Activated CD4-positive, alpha-beta T cell treated with anti-CD3 and anti-CD28 coated beads for 4 hours (primary cell): ENCODE measurements around the gene ITPR2.
"Not testable (repeated sequence)": the region's sequence is repeated elsewhere in the genome, so short reads cannot be mapped to it uniquely, and the experiment has no call there.

Source experiments
- DNase-seq, 2 donors: peaks; one replicate each; pipeline ENCODE4 v3.0.0-alpha.2; 2020

ITPR2 gene

GRCh38 chr12:26786491-26786864 lies 46.5 kb downstream of the ITPR2 start:
- DNase-seq, result no peak

GRCh38 chr12:26783816-26784379 lies 49.1 kb downstream of the ITPR2 start:
- not testable (repeated sequence) for DNase-seq

- no peak for DNase-seq
Observed at GRCh38 chr12:26783131-26783526, 49.9 kb downstream of the ITPR2 start.

- DNase-seq, result no peak
Observed at GRCh38 chr12:26782372-26783130, 50.4 kb downstream of the ITPR2 start.

GRCh38 chr12:26780656-26781055 lies 52.3 kb downstream of the ITPR2 start:
- DNase-seq, result not testable (repeated sequence)

- DNase-seq, result not testable (repeated sequence)
Observed at GRCh38 chr12:26778173-26778775, 54.7 kb downstream of the ITPR2 start.

- DNase-seq, result no peak
Observed at GRCh38 chr12:26777236-26777635, 55.8 kb downstream of the ITPR2 start.

GRCh38 chr12:26775991-26776390 lies 57.0 kb downstream of the ITPR2 start:
- DNase-seq, result not testable (repeated sequence)

- DNase-seq, result no peak
Observed at GRCh38 chr12:26773313-26774104, 59.5 kb downstream of the ITPR2 start.

- no peak for DNase-seq
Observed at GRCh38 chr12:26771861-26772260, 61.1 kb downstream of the ITPR2 start.

- no peak for DNase-seq
Observed at GRCh38 chr12:26770239-26771070, 62.5 kb downstream of the ITPR2 start.

GRCh38 chr12:26769611-26770010 lies 63.4 kb downstream of the ITPR2 start:
- no peak for DNase-seq

- no peak for DNase-seq
Observed at GRCh38 chr12:26768611-26769603, 64.1 kb downstream of the ITPR2 start.

- no peak for DNase-seq
Observed at GRCh38 chr12:26767865-26768264, 65.1 kb downstream of the ITPR2 start.

GRCh38 chr12:26767116-26767515 lies 65.9 kb downstream of the ITPR2 start:
- DNase-seq, result no peak

- DNase-seq, result no peak
Observed at GRCh38 chr12:26762186-26762585, 70.8 kb downstream of the ITPR2 start.

GRCh38 chr12:26761775-26762174 lies 71.2 kb downstream of the ITPR2 start:
- DNase-seq, result no peak

- no peak for DNase-seq
Observed at GRCh38 chr12:26760657-26761293, 72.2 kb downstream of the ITPR2 start.

- not testable (repeated sequence) for DNase-seq
Observed at GRCh38 chr12:26755362-26755761, 77.6 kb downstream of the ITPR2 start.

- DNase-seq, result no peak
Observed at GRCh38 chr12:26754148-26754547, 78.8 kb downstream of the ITPR2 start.

GRCh38 chr12:26751179-26751578 lies 81.8 kb downstream of the ITPR2 start:
- no peak for DNase-seq
